Stomach smooth muscle (tissue), 2 donors: ENCODE results near the gene FAM124A.

ENCODE experiments used
- H3K27ac ChIP-seq: one replicate; pipeline ENCODE4 v1.7.0; 2013; ENCODE audit warnings: mild to moderate bottlenecking, low read length, inconsistent platforms
- H3K27me3 ChIP-seq, 2 donors: one replicate each; pipeline ENCODE4 v1.7.0; 2013; ENCODE audit warnings: low read length in 2 of 2; ENCODE audit not compliant: insufficient read depth in 2 of 2, control insufficient read depth in 1 of 2
- H3K36me3 ChIP-seq, 2 donors: one replicate each; pipeline ENCODE4 v1.7.0; 2013; ENCODE audit warnings: low read length in 2 of 2; ENCODE audit not compliant: control insufficient read depth in 2 of 2, insufficient read depth in 2 of 2
- H3K4me1 ChIP-seq: one replicate; pipeline ENCODE4 v1.7.0; 2013; ENCODE audit warnings: low read length; ENCODE audit not compliant: control insufficient read depth, insufficient read depth
- H3K4me3 ChIP-seq, 2 donors: one replicate each; pipeline ENCODE4 v1.7.0; 2013; ENCODE audit warnings: low read length in 2 of 2
- H3K9ac ChIP-seq, 2 donors: one replicate each; pipeline ENCODE4 v1.7.0; 2013; ENCODE audit warnings: low read length in 2 of 2, mild to moderate bottlenecking in 1 of 2
- H3K9me3 ChIP-seq, 2 donors: one replicate each; pipeline ENCODE4 v1.7.0; 2013; ENCODE audit warnings: low read length in 2 of 2; ENCODE audit not compliant: control insufficient read depth in 2 of 2
- donor health status: healthy.
- donor health status: Pancreatic carcinoma.

FAM124A gene

GRCh38 chr13:51305271-51305967 is 83.2 kb downstream of the FAM124A start:
- no peaks in the 10 kb centered on the region for H3K36me3 ChIP-seq
- no peak overlapping the region for H3K4me3 ChIP-seq
- H3K4me1 ChIP-seq, result no peaks in the 10 kb centered on the region
- H3K27ac ChIP-seq, result no peak overlapping the region
- H3K9me3 ChIP-seq, result no peaks in the 10 kb centered on the region
- no peak overlapping the region for H3K9ac ChIP-seq
- H3K27me3 ChIP-seq, result no peaks in the 10 kb centered on the region

GRCh38 chr13:51308781-51309180 is 86.6 kb downstream of the FAM124A start:
- Histone ChIP-seq H3K4me3 (no peak overlapping the region), H3K27me3 (no peaks in the 10 kb centered on the region), H3K4me1 (no peaks in the 10 kb centered on the region), H3K36me3 (no peaks in the 10 kb centered on the region), H3K9ac (no peak overlapping the region), H3K9me3 (no peaks in the 10 kb centered on the region), H3K27ac (no peak overlapping the region)

GRCh38 chr13:51311231-51311630 is 89.0 kb downstream of the FAM124A start:
- Histone ChIP-seq H3K4me1 (no peaks in the 10 kb centered on the region), H3K9me3 (no peaks in the 10 kb centered on the region), H3K27ac (no peak overlapping the region)

GRCh38 chr13:51311957-51312520 is 89.8 kb downstream of the FAM124A start:
- Histone ChIP-seq H3K9ac (no peak overlapping the region), H3K4me1 (no peaks in the 10 kb centered on the region), H3K27ac (no peak overlapping the region), H3K36me3 (no peaks in the 10 kb centered on the region), H3K27me3 (no peaks in the 10 kb centered on the region), H3K4me3 (no peak overlapping the region), H3K9me3 (no peaks in the 10 kb centered on the region)

More at GRCh38 chr13:51311231-51311630, 89.0 kb downstream of the FAM124A start:
- no peak overlapping the region for H3K9ac ChIP-seq
- no peak overlapping the region for H3K4me3 ChIP-seq
- H3K27me3 ChIP-seq, result no peaks in the 10 kb centered on the region
- H3K36me3 ChIP-seq, result no peaks in the 10 kb centered on the region

GRCh38 chr13:51313619-51314018 is 91.4 kb downstream of the FAM124A start:
- Histone ChIP-seq H3K27ac (no peak overlapping the region), H3K27me3 (no peaks in the 10 kb centered on the region), H3K4me3 (no peak overlapping the region), H3K36me3 (no peaks in the 10 kb centered on the region), H3K4me1 (no peaks in the 10 kb centered on the region), H3K9me3 (no peaks in the 10 kb centered on the region), H3K9ac (no peak overlapping the region)

- Histone ChIP-seq H3K4me3 (no peak overlapping the region), H3K27me3 (no peaks in the 10 kb centered on the region), H3K9me3 (no peaks in the 10 kb centered on the region), H3K9ac (no peak overlapping the region), H3K27ac (no peak overlapping the region), H3K4me1 (no peaks in the 10 kb centered on the region), H3K36me3 (no peaks in the 10 kb centered on the region)
Measured at GRCh38 chr13:51317262-51317661, 95.1 kb downstream of the FAM124A start.

- no peaks in the 10 kb centered on the region for H3K27me3 ChIP-seq
- no peak overlapping the region for H3K27ac ChIP-seq
- H3K4me3 ChIP-seq, result no peak overlapping the region
- H3K36me3 ChIP-seq, result no peaks in the 10 kb centered on the region
- no peaks in the 10 kb centered on the region for H3K9me3 ChIP-seq
- H3K4me1 ChIP-seq, result no peaks in the 10 kb centered on the region
- H3K9ac ChIP-seq, result no peak overlapping the region
Measured at GRCh38 chr13:51318015-51318414, 95.8 kb downstream of the FAM124A start.

GRCh38 chr13:51318876-51319275 is 96.7 kb downstream of the FAM124A start:
- H3K9ac ChIP-seq, result no peak overlapping the region
- H3K9me3 ChIP-seq, result no peaks in the 10 kb centered on the region
- no peak overlapping the region for H3K4me3 ChIP-seq
- no peak overlapping the region for H3K27ac ChIP-seq
- H3K4me1 ChIP-seq, result no peaks in the 10 kb centered on the region
- H3K36me3 ChIP-seq, result no peaks in the 10 kb centered on the region
- no peaks in the 10 kb centered on the region for H3K27me3 ChIP-seq

- Histone ChIP-seq H3K4me1 (no peaks in the 10 kb centered on the region), H3K27me3 (no peaks in the 10 kb centered on the region), H3K36me3 (no peaks in the 10 kb centered on the region), H3K4me3 (no peak overlapping the region), H3K9me3 (no peaks in the 10 kb centered on the region), H3K27ac (no peak overlapping the region), H3K9ac (no peak overlapping the region)
Measured at GRCh38 chr13:51321836-51322235, 99.6 kb downstream of the FAM124A start.

- Histone ChIP-seq H3K27ac (no peak overlapping the region), H3K4me1 (no peaks in the 10 kb centered on the region), H3K4me3 (no peak overlapping the region), H3K9me3 (no peaks in the 10 kb centered on the region), H3K27me3 (no peaks in the 10 kb centered on the region), H3K36me3 (no peaks in the 10 kb centered on the region), H3K9ac (no peak overlapping the region)
Measured at GRCh38 chr13:51322826-51323225, 100.6 kb downstream of the FAM124A start.

- no peak overlapping the region for H3K4me3 ChIP-seq
- H3K27me3 ChIP-seq, result no peaks in the 10 kb centered on the region
- H3K36me3 ChIP-seq, result no peaks in the 10 kb centered on the region
- no peak overlapping the region for H3K9ac ChIP-seq
- no peaks in the 10 kb centered on the region for H3K9me3 ChIP-seq
- H3K4me1 ChIP-seq, result no peaks in the 10 kb centered on the region
- H3K27ac ChIP-seq, result no peak overlapping the region
Measured at GRCh38 chr13:51323824-51324511, 101.8 kb downstream of the FAM124A start.
